NT2/D1 (cell line): ENCODE measurements around the gene NAV1.

ENCODE experiments used
- DNase-seq: peaks from one replicate; pipeline ENCODE4 v3.0.0-alpha.2; 2011; ENCODE audit warnings: low read depth, low spot score
- H3K27me3 ChIP-seq: 2 replicates; pipeline ENCODE4 v1.6.0; 2011; ENCODE audit warnings: mild to moderate bottlenecking; ENCODE audit not compliant: insufficient read length, insufficient read depth
- H3K36me3 ChIP-seq: 2 replicates; pipeline ENCODE4 v1.6.1; 2011; ENCODE audit warnings: mild to moderate bottlenecking, low read length, mixed read lengths; ENCODE audit not compliant: insufficient read depth, insufficient read length
- H3K4me1 ChIP-seq: 2 replicates; pipeline ENCODE4 v1.5.1; 2011; ENCODE audit not compliant: insufficient read depth, insufficient read length
- H3K4me3 ChIP-seq: 2 replicates; pipeline ENCODE4 v1.5.1; 2011; ENCODE audit warnings: low read depth; ENCODE audit not compliant: insufficient read length
- H3K9ac ChIP-seq: 2 replicates; pipeline ENCODE4 v1.6.0; 2011; ENCODE audit warnings: low read depth; ENCODE audit not compliant: insufficient read length
- H3K9me3 ChIP-seq: 2 replicates; pipeline ENCODE4 v1.5.1; 2011; ENCODE audit warnings: mild to moderate bottlenecking, low read length; ENCODE audit not compliant: insufficient read depth
- SUZ12 ChIP-seq: IDR thresholded peaks from 2 replicates; pipeline ENCODE4 v1.6.1; 2011; ENCODE audit not compliant: insufficient read length, insufficient read depth; ENCODE audit errors: extremely low read depth
- YY1 ChIP-seq: IDR thresholded peaks from 2 replicates; pipeline ENCODE4 v1.6.1; 2011; ENCODE audit not compliant: insufficient read length, insufficient read depth
- ZNF274 ChIP-seq: IDR thresholded peaks from 2 replicates; pipeline ENCODE4 v1.6.1; 2011; ENCODE audit warnings: mild to moderate bottlenecking, low read depth, low read length

Gene NAV1

DNA sequence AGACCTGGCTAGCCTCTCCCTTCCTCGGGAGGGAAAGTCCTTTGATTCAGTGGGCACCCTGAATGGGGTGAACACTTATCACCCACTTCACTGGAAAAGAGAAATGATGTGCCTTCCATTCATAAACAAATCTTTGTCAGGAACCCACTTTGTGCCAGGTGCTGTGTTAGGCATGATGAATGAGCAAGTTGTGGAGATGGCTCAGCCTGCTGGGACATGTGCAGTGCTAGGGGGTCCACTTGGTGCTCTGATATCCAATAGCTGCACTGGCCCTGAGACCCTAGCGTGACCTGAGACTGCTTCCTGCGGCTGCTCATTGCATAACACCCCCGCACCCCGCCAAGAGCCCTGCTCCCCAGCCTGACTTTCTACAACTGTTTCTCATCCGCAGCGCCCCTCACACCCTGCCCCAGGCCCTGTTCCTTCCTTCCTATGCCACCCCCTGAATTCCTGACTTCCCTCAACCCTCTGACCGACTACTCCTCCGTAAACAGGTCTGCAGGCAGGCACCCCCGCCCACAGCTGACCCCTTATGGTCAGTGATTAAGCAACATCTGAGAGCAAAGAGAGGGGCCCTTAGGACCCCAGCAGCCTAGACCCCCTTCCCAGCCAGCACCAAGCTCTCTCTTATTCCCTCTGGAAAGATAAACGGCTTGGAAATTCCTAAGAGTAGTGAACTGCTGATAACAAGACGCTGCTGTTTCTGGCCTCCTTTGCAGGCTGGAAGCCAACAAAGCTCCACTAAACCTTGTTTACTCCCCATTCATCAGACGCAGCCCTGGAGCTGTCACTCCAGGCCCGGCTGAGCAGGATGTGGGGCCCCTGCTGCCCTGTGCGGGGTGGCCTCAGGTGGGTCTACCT, 44.9 kb upstream of the NAV1 start:
- Histone ChIP-seq H3K4me3 (no peak overlapping the region), H3K9me3 (no peaks in the 10 kb centered on the region; the same call in 1 of the 2 replicates), H3K27me3 (no peaks in the 10 kb centered on the region), H3K9ac (no peak overlapping the region), H3K4me1 (peaks cover 25% of the 10 kb centered on the region), H3K36me3 (peaks cover 16% of the 10 kb centered on the region)
- no peak for DNase-seq
- TF ChIP-seq YY1, result no peak
- TF ChIP-seq ZNF274, result no peak
- no peak for TF ChIP-seq SUZ12

DNA sequence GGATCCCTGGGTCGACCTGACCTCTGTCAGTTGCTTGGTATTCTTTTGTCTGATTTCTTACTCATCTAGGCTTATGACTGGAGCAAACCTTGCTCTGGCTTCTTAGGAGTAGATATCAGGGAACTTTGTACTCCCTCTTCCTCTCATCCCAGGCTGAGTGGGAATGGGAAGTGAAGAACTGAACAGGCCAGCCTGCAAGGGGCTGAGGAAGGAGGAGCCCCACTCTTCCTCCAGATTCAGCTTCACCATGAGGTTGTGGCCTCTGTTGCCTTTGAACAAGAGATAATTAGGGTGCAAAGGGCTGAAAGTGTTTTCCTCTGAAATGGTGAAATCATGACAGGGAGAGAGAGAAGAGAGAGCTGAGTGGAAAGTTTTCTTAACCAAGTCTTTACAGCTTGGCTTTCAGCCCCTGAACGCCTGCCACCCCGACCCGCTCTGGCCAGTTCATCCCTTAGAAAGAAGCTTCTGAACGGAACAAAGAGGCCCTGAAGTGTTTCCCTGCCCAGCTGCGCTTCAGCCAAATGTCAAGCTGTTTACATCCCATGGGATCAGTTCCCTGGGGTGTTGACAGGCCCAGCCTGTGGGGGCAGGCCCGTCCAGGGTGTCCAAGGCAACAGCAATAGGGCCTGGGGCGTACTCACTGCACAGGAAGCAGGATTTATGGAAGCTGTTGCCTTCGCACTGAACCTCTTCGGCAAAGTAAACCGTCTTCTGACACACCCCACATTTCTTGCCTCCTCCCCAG, 43.2 kb upstream of the NAV1 start:
- no peak for DNase-seq
- no peaks in the 10 kb centered on the region; the same call in 1 of the 2 replicates for H3K9me3 ChIP-seq
- peaks cover 32% of the 10 kb centered on the region for H3K4me1 ChIP-seq
- H3K36me3 ChIP-seq, result peaks cover 6% of the 10 kb centered on the region
- H3K9ac ChIP-seq, result no peak overlapping the region
- no peak for TF ChIP-seq SUZ12
- H3K4me3 ChIP-seq, result no peak overlapping the region
- H3K27me3 ChIP-seq, result no peaks in the 10 kb centered on the region

GRCh38 chr1:201496296-201496690, 42.6 kb upstream of the NAV1 start:
- peaks cover 38% of the 10 kb centered on the region for H3K4me1 ChIP-seq

GRCh38 chr1:201497935-201498509, 40.9 kb upstream of the NAV1 start:
- no peak overlapping the region for H3K9ac ChIP-seq
- no peak for DNase-seq
- no peak for TF ChIP-seq ZNF274
- no peak for TF ChIP-seq SUZ12
- TF ChIP-seq YY1, result no peak
- H3K36me3 ChIP-seq, result peaks cover 6% of the 10 kb centered on the region
- H3K27me3 ChIP-seq, result no peaks in the 10 kb centered on the region
- no peak overlapping the region for H3K4me3 ChIP-seq
- no peaks in the 10 kb centered on the region; the same call in 1 of the 2 replicates for H3K9me3 ChIP-seq
- peaks cover 46% of the 10 kb centered on the region for H3K4me1 ChIP-seq

More at GRCh38 chr1:201496296-201496690, 42.6 kb upstream of the NAV1 start:
- no peak overlapping the region for H3K4me3 ChIP-seq
- H3K9ac ChIP-seq, result no peak overlapping the region
- peaks cover 6% of the 10 kb centered on the region for H3K36me3 ChIP-seq
- H3K27me3 ChIP-seq, result no peaks in the 10 kb centered on the region
- TF ChIP-seq ZNF274, result no peak
- TF ChIP-seq SUZ12, result no peak
- TF ChIP-seq YY1, result no peak
- H3K9me3 ChIP-seq, result no peaks in the 10 kb centered on the region; the same call in 1 of the 2 replicates
- no peak for DNase-seq

GRCh38 chr1:201498621-201499020, 40.3 kb upstream of the NAV1 start:
- DNase-seq, result no peak
- TF ChIP-seq YY1 (no peak), ZNF274 (no peak), SUZ12 (no peak)
- Histone ChIP-seq H3K4me3 (no peak overlapping the region), H3K36me3 (peaks cover 6% of the 10 kb centered on the region), H3K4me1 (peaks cover 44% of the 10 kb centered on the region), H3K27me3 (no peaks in the 10 kb centered on the region), H3K9ac (no peak overlapping the region), H3K9me3 (no peaks in the 10 kb centered on the region)

DNA sequence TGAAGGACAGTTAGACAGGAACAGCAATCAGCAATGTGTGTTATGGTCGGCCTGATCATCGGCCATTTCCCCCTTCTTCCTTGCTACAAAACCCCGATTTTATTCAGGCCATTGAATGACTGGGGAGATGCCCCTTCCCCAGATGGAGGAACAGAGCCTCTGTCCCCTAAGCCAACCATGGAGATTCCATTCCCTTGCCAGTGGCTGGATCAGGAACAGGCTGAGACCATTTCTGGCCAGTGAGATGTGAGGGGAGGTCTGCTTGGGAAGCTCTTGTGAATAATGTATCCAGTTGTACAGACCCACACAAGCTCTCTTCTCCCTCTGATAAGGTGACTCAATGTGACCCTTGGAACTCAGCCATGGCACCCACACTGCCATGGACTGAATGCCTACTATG, 39.7 kb upstream of the NAV1 start:
- DNase-seq, result no peak
- H3K27me3 ChIP-seq, result no peaks in the 10 kb centered on the region
- peaks cover 38% of the 10 kb centered on the region for H3K4me1 ChIP-seq
- peaks cover 6% of the 10 kb centered on the region for H3K36me3 ChIP-seq
- H3K4me3 ChIP-seq, result no peak overlapping the region
- no peak overlapping the region for H3K9ac ChIP-seq
- H3K9me3 ChIP-seq, result no peaks in the 10 kb centered on the region
- TF ChIP-seq YY1 (no peak), SUZ12 (no peak), ZNF274 (no peak)
